Femur (tissue), 1 donor: ENCODE measurements around the gene SQSTM1.
"Not testable (repeated sequence)": the region's sequence is repeated elsewhere in the genome, so short reads cannot be mapped to it uniquely, and the experiment has no call there.

Experiments used
- DNase-seq: peaks from one replicate; pipeline ENCODE4 v3.0.0-alpha.2; 2017

Gene SQSTM1

GRCh38 chr5:179827680-179828079 lies 7.0 kb downstream of the SQSTM1 start:
- no peak for DNase-seq

- no peak for DNase-seq
Measured at GRCh38 chr5:179828756-179829421, 8.2 kb downstream of the SQSTM1 start.

- DNase-seq = no peak
Measured at GRCh38 chr5:179829732-179830435, 9.2 kb downstream of the SQSTM1 start.

GRCh38 chr5:179830818-179831468 lies 10.2 kb downstream of the SQSTM1 start:
- no peak for DNase-seq

GRCh38 chr5:179832039-179832745 lies 11.5 kb downstream of the SQSTM1 start:
- DNase-seq = no peak

GRCh38 chr5:179833056-179833708 lies 12.5 kb downstream of the SQSTM1 start:
- no peak for DNase-seq

GRCh38 chr5:179833709-179834070 lies 13.0 kb downstream of the SQSTM1 start:
- DNase-seq = no peak

GRCh38 chr5:179834120-179834519 lies 13.4 kb downstream of the SQSTM1 start:
- DNase-seq = no peak

GRCh38 chr5:179834871-179835270 lies 14.2 kb downstream of the SQSTM1 start:
- DNase-seq = not testable (repeated sequence)

- no peak for DNase-seq
Measured at GRCh38 chr5:179836225-179837019, 15.7 kb downstream of the SQSTM1 start.

GRCh38 chr5:179837076-179838011 lies 16.6 kb downstream of the SQSTM1 start:
- DNase-seq = no peak

GRCh38 chr5:179839328-179840256 lies 18.9 kb downstream of the SQSTM1 start:
- no peak for DNase-seq

GRCh38 chr5:179840321-179840720 lies 19.6 kb downstream of the SQSTM1 start:
- no peak for DNase-seq

- no peak for DNase-seq
Measured at GRCh38 chr5:179840766-179841165, 20.1 kb downstream of the SQSTM1 start.

- no peak for DNase-seq
Measured at GRCh38 chr5:179841621-179842020, 20.9 kb downstream of the SQSTM1 start.

GRCh38 chr5:179852993-179853547 lies 32.4 kb downstream of the SQSTM1 start:
- no peak for DNase-seq

- DNase-seq = no peak
Measured at GRCh38 chr5:179854356-179854755, 33.7 kb downstream of the SQSTM1 start.

- no peak for DNase-seq
Measured at GRCh38 chr5:179858241-179858585, 37.5 kb downstream of the SQSTM1 start.
